ENCODE measurements around the gene PIP5K1A. TPM values are rescaled to one million over a fixed set of nuclear protein-coding genes. Genes with fewer than 3 reads are reported as not detected.
A peak's percentile ranks its signal among the peaks of the same experiment; 100 is the strongest.

Gene PIP5K1A
- polyA plus RNA-seq, 1 experiment = 138 TPM

DNA sequence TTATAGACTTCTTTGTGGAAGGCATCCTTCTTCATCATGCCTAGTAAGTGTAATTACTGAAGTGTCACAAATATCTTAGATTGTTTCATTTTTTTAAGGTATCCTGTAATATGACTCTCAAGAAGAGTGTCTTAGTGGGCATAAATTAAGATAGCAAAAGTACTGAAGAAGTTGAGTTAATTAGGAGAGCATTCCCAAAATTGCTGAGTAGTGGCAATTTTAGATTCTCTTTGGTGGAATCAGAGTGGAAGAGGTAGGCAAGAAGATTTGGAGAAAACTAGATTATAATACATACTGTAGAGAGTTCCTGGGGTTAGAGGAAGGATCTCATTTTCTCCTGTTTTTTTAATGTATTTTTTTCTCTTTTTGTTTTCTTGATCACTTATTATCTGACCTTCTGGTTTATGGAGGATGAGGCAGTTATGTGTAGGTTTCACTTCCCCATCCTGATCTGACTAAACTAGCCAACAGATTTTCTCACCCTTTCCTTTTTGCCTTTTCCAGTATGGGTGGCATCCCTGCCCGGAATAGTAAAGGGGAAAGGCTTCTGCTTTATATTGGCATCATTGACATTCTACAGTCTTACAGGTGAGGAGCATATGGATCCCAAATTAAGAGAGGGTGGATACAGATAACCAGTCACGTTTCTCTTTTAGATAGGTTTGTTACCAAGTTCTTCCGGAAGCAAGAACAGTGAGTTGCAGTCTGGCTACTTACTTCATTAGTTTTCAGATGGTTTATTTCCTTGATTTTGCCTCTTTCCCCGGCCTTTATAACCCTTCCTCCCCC, 39.5 kb downstream of the PIP5K1A start:
- POLR2A ChIA-PET = interaction anchor here (0.5 kb wide), 1 partner anchor 15 kb away, joined by 3 read pairs; no protein-coding TSS in a partner anchor
- H3K36me3 ChIP-seq (ENCODE audit: control insufficient read depth, insufficient read depth, low read length) = peaks cover 25% of the 10 kb centered on the region
- CTCF ChIA-PET = interaction anchor here (0.9 to 2.0 kb wide), 3 partner anchors 10 to 16 kb away, joined by 3 to 10 read pairs (median 4); no protein-coding TSS in a partner anchor

DNA sequence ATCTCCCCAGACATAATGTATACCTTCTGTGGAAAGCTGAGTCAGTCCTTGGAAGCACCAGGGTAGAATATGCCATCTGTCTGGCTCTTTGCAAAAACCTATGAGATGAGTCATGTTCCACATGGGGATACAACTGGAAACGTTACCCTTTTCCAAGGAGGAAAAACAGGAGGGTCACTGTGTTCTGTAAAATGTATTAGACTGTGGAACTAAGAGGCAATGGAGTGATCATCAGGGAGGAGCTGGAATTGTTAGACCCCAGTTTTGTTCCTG, 40.1 kb downstream of the PIP5K1A start:
- POLR2A ChIA-PET = interaction anchor here (0.5 kb wide), 1 partner anchor 16 kb away, joined by 3 read pairs; no protein-coding TSS in a partner anchor
- no peak for TF ChIP-seq CTCF (IDR thresholded peaks at IDR 0.05; ENCODE audit: insufficient read depth, low read depth, low read length)
- no peak overlapping the region for H3K4me3 ChIP-seq (ENCODE audit: low read depth, low read length)
- H3K27me3 ChIP-seq (ENCODE audit: control insufficient read depth, insufficient read depth, low read length) = no peaks in the 10 kb centered on the region
- H3K36me3 ChIP-seq (ENCODE audit: control insufficient read depth, insufficient read depth, low read length) = peaks cover 30% of the 10 kb centered on the region
- CTCF ChIA-PET = interaction anchor here (1.2 to 2.0 kb wide), 3 partner anchors 14 to 16 kb away, joined by 3 to 10 read pairs (median 3); partner anchors contain the start of gene PSMD4
- DNase-seq (ENCODE audit: low read depth) = peak; percentile 71

More for the DNA sequence above, 39.5 kb downstream of the PIP5K1A start:
- TF ChIP-seq CTCF (IDR thresholded peaks at IDR 0.05; ENCODE audit: insufficient read depth, low read depth, low read length) = no peak
- no peak for DNase-seq (ENCODE audit: low read depth)
- H3K4me3 ChIP-seq (ENCODE audit: low read depth, low read length) = no peak overlapping the region
- H3K27me3 ChIP-seq (ENCODE audit: control insufficient read depth, insufficient read depth, low read length) = no peaks in the 10 kb centered on the region

GRCh38 chr1:151242442-151242841, 44.1 kb downstream of the PIP5K1A start:
- H3K27me3 ChIP-seq (ENCODE audit: control insufficient read depth, insufficient read depth, low read length) = no peaks in the 10 kb centered on the region
- no peak for TF ChIP-seq CTCF (IDR thresholded peaks at IDR 0.05; ENCODE audit: insufficient read depth, low read depth, low read length)
- H3K36me3 ChIP-seq (ENCODE audit: control insufficient read depth, insufficient read depth, low read length) = peaks cover 30% of the 10 kb centered on the region
- CTCF ChIA-PET = interaction anchor here (0.6 to 2.5 kb wide), 2 partner anchors 10 to 248 kb away, joined by 3 to 13 read pairs; no protein-coding TSS in a partner anchor
- POLR2A ChIA-PET = no interaction called here
- no peak overlapping the region for H3K4me3 ChIP-seq (ENCODE audit: low read depth, low read length)
- no peak for DNase-seq (ENCODE audit: low read depth)

DNA sequence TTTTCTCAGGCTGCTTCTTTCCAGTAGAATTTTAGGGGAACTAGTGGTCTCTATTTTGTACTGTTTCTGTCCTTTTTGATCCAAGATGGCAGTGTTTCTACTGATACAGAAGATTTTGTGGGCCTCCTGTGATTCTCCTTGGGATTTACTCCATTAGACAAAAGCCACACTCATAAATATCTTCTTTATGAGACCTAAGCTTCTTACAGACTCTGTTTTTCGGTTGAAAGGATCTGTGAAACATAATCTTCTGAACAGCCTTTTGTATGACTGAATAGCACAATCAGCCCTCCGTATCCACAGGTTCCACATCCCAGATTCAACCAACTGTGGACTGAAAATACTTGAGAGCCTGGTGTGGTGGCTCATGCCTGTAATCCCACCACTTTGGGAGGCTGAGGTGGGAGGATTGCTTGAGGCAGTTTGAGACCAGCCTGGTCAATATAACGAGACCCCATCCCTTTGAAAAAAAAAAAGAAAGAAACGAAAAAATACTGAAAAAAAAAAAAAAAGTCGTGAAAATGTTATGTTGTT, 45.4 kb downstream of the PIP5K1A start:
- Histone ChIP-seq H3K4me3 (ENCODE audit: low read depth, low read length) (no peak overlapping the region), H3K27me3 (ENCODE audit: control insufficient read depth, insufficient read depth, low read length) (no peaks in the 10 kb centered on the region), H3K36me3 (ENCODE audit: control insufficient read depth, insufficient read depth, low read length) (peaks cover 30% of the 10 kb centered on the region)
- DNase-seq (ENCODE audit: low read depth) = no peak
- ChIA-PET CTCF (interaction anchor here (2.5 kb wide), 1 partner anchor 9 kb away, joined by 13 read pairs; no protein-coding TSS in a partner anchor), POLR2A (no interaction called here)
- TF ChIP-seq CTCF (IDR thresholded peaks at IDR 0.05; ENCODE audit: insufficient read depth, low read depth, low read length) = no peak

GRCh38 chr1:151246786-151247185, 48.4 kb downstream of the PIP5K1A start:
- POLR2A ChIA-PET = interaction anchor here (1.4 kb wide), 1 partner anchor 57 kb away, joined by 3 read pairs; the partner anchor contains the start of gene VPS72
- no peak for DNase-seq (ENCODE audit: low read depth)
- CTCF ChIA-PET = interaction anchor here (1.4 kb wide), 1 partner anchor 46 kb away, joined by 3 read pairs; no protein-coding TSS in a partner anchor
- Histone ChIP-seq H3K27me3 (ENCODE audit: control insufficient read depth, insufficient read depth, low read length) (no peaks in the 10 kb centered on the region), H3K4me3 (ENCODE audit: low read depth, low read length) (no peak overlapping the region), H3K36me3 (ENCODE audit: control insufficient read depth, insufficient read depth, low read length) (peaks cover 28% of the 10 kb centered on the region)
- TF ChIP-seq CTCF (IDR thresholded peaks at IDR 0.05; ENCODE audit: insufficient read depth, low read depth, low read length) = no peak

Data from BJ (cell line).